ENCODE data around the gene ABTB2. TPM values are rescaled to one million over a fixed set of nuclear protein-coding genes. Genes with fewer than 3 reads are reported as not detected.

The ABTB2 gene
- total RNA-seq, 1 donor from 2014 or later, result 12.1 TPM

GRCh38 chr11:34151916-34152845 lies 205.6 kb downstream of the ABTB2 start:
- DNase-seq (no peak), ATAC-seq (no peak)
- intact Hi-C loops (cut with micrococcal nuclease), result no loop called here

- no peak for ATAC-seq
- no peak for DNase-seq
- intact Hi-C loops (cut with micrococcal nuclease), result no loop called here
Observed at GRCh38 chr11:34151166-34151565, 206.6 kb downstream of the ABTB2 start.

DNA sequence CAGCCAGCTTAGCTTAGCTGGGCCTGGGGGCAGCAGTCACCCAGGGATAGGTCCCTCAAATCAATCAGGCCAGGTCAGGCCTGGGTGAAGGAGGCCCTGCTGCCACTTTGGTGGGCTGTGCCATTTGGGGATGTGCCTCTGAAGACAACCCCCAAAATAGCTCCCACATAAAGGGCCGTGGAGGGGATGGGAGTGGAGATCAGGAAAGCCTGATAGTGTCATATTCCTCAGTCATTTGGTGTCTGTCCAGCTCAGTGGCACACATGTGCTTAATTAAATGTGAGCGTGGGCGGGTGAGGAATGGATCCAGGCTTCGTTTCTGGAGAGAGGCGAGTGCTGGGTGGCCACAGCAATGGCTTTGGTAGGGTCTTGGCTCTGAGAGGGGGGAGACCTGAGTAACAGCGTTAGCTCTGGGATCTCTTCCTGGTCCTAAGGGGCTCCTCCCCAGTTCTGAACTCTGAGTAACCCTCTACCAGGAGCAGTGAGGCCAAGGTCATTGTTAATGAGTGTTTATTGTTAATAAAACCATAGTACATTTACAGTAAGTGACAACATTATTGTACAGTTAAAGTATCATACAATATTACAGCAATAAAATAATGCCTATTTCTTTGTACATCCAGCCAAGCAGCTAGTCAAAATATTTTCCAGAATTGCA lies 207.2 kb downstream of the ABTB2 start:
- intact Hi-C loops (cut with micrococcal nuclease), result no loop called here
- ATAC-seq (no peak), DNase-seq (no peak)

DNA sequence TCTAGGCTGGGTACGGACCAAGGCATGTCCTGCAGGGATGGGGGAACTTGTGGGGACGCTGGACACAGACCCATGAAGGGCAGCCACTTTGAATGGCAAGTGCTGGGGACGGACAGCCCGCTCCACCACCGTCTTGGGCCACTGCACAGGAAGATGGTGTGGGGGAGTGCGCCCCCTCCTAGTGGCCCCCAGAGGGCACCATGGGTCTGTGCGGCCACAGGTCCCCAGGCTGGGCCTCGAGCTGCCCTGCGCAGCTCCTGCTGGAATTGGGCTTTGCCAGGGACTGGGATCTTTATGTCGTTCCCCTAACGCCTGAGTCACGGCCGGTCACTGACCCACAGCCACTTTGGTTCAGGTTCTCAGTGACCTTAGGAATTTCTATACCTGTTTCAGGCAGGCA lies 208.0 kb downstream of the ABTB2 start:
- DNase-seq (no peak), ATAC-seq (peak; percentile 44)
- intact Hi-C loops (cut with micrococcal nuclease), result no loop called here

DNA sequence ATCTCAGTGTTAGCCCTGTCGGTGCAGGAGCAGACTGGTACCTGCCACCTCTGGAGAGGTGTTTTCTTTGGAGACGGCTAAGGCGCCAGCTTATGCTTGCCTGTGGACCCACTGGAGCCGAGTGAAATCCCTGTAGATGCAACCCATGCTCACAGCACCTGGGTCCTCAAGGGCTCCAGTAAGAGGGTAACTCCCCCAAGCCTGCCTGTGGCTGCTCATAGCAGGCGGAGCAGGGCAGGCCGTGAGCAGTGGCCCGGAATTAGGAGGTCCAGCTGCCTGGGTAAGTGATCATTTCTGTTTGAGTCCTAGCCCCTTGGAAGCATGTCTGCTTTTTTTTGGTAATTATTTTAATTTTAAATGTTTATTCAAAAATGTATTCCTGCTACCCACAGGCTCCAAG lies 208.5 kb downstream of the ABTB2 start:
- DNase-seq (no peak), ATAC-seq (no peak)
- intact Hi-C loops (cut with micrococcal nuclease), result no loop called here

GRCh38 chr11:34148504-34149165 lies 209.2 kb downstream of the ABTB2 start:
- ATAC-seq (no peak), DNase-seq (no peak)
- intact Hi-C loops (cut with micrococcal nuclease), result no loop called here

DNA sequence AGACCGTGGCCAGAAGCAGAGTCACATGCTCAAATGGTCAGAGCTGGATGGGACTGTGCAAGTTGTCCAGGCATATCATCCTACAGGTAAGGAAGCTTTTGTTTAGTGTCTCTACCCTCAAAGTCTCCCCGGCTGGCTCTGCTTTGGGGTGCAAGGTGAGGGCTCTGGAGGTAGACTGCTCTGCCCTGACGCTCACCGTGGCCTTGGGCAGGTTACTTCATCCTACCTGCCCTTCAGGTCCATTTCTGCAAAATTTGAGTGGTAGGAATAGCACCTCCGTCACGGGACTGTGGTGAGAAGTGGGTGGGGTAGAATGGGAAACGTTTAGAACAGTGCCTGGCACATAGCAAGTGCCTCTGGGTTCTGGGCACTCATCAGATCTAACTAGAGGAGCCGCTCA lies 210.2 kb downstream of the ABTB2 start:
- intact Hi-C loops (cut with micrococcal nuclease), result no loop called here
- DNase-seq, result no peak
- ATAC-seq, result no peak

DNA sequence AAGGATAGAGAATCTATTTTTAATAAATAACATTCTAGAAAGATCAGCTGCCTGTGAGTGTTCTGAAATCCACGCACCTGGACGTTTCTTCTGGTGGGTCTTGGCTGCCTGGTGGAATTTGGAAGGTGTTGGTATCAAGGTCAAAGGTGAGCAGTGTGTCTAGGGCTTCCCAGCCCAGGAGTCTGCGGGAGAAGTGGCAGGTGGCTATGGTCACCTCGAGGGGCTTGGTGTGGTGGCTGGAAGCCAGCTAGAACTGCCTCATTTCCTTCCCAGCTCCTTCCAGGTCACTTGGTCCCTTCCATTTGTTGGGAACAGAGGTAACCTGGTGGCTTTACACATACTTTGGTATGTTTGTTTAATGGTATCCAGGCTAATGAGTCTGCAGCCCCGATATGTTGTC lies 210.9 kb downstream of the ABTB2 start:
- ATAC-seq, result no peak
- DNase-seq, result no peak
- intact Hi-C loops (cut with micrococcal nuclease), result no loop called here

DNA sequence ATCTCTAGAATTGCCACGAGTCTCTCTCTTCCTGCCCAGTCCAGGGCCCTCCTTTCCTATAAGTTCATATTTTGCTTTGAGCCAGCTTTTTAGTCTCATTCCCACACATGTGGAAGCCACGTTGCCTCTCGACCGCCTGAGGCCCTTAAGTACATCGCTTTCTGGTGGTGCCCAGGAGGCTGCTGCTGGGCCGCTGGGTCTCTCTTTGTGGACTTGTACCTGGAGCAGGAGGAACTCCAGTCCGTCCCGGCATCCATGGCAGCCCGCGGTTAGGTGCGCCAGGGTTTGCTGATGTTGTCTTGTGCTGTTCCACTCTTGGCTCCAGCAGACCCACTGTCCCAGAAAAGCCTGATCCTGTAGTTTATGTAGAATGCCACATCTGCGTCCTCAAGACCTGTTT lies 211.4 kb downstream of the ABTB2 start:
- ATAC-seq (no peak), DNase-seq (no peak)
- intact Hi-C loops (cut with micrococcal nuclease), result no loop called here

- ATAC-seq (no peak), DNase-seq (no peak)
- intact Hi-C loops (cut with micrococcal nuclease), result no loop called here
Observed at GRCh38 chr11:34145847-34146381, 211.9 kb downstream of the ABTB2 start.

GRCh38 chr11:34145073-34145472 lies 212.7 kb downstream of the ABTB2 start:
- DNase-seq, result no peak
- ATAC-seq, result no peak
- intact Hi-C loops (cut with micrococcal nuclease), result no loop called here

GRCh38 chr11:34143048-34143447 lies 214.8 kb downstream of the ABTB2 start:
- intact Hi-C loops (cut with micrococcal nuclease), result no loop called here
- DNase-seq (no peak), ATAC-seq (peak; percentile 80)

- intact Hi-C loops (cut with micrococcal nuclease), result no loop called here
- no peak for DNase-seq
- no peak for ATAC-seq
Observed at GRCh38 chr11:34140149-34140548, 217.7 kb downstream of the ABTB2 start.

- intact Hi-C loops (cut with micrococcal nuclease), result no loop called here
- ATAC-seq, result no peak
- no peak for DNase-seq
Observed at GRCh38 chr11:34139346-34139745, 218.5 kb downstream of the ABTB2 start.

GRCh38 chr11:34136420-34136819 lies 221.4 kb downstream of the ABTB2 start:
- DNase-seq, result no peak
- ATAC-seq, result no peak
- intact Hi-C loops (cut with micrococcal nuclease), result no loop called here

DNA sequence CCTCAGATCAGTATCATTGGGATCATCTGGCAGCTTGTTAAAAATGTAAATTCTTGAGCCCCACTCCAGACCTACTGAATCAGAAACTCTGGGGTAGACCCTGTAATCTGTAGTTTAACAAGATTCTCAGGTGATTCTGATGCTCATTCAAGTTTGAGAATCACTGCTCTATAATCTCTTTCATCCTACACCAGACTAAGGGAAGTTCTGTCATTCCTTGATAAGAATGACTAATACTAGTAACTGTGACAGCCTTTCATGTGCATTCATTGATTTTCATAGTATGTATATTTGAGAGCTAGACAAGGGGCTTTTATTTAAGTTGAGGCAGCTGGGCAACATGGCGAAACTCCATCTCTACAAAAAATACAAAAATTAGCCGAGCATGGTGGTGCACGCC lies 222.4 kb downstream of the ABTB2 start:
- DNase-seq (no peak), ATAC-seq (no peak)
- intact Hi-C loops (cut with micrococcal nuclease), result no loop called here

- intact Hi-C loops (cut with micrococcal nuclease), result no loop called here
- DNase-seq (no peak), ATAC-seq (no peak)
Observed at GRCh38 chr11:34134765-34135164, 223.0 kb downstream of the ABTB2 start.

DNA sequence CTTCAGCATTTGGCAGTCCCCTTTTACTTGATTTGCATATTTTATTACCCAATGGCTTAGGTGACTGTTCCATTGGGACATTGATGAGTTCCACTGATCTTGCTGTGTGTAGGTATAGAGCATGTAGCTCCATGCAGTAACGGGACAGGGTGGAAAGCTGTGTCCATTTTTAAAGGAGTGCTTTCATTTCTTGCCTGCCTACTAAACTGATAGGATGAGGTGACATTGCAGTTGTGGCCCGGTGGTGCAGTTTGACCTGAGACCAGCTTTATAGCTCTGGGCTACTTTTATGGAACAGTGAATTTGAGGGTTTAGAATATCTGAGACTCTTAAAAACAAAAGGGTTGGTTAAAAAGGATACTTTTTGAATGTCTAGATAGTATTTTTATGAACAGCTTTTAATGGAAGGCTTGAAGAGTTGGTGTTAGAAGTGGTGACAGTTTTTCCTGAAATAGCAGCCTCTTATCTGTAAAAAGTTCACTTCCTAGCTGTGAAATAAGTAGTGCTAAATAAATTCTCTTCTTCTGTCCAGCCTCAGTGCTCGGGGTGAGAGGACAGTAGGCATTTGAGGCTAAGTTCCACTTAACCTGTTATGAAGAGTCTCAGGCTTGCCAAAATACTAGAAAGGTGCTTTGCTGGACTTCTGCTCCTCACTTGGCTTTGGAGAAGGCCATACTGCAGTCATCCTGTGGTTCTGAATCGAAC lies 225.4 kb downstream of the ABTB2 start:
- ATAC-seq, result peak; percentile 74
- intact Hi-C loops (cut with micrococcal nuclease), result no loop called here

GRCh38 chr11:34128824-34129223 lies 229.0 kb downstream of the ABTB2 start:
- ATAC-seq (no peak), DNase-seq (no peak)
- intact Hi-C loops (cut with micrococcal nuclease), result no loop called here

More for the DNA sequence above, 225.4 kb downstream of the ABTB2 start:
- no peak for DNase-seq
